NCI-H146 treated with DMSO at 0.1 percent for 48 hours (cell line): ENCODE data around the gene SUSD6.
"Not testable (repeated sequence)": the region's sequence is repeated elsewhere in the genome, so short reads cannot be mapped to it uniquely, and the experiment has no call there.

Experiments used
- DNase-seq: peaks from one replicate; lab custom pipeline; 2025; ENCODE audit not compliant: unreplicated experiment; lab: John Stamatoyannopoulos, UW

SUSD6 gene

GRCh38 chr14:69647642-69648041 is 36.2 kb downstream of the SUSD6 start:
- DNase-seq: not testable (repeated sequence)

GRCh38 chr14:69648480-69649451 is 37.4 kb downstream of the SUSD6 start:
- DNase-seq: peak; percentile 8

- DNase-seq: no peak
These were observed 39.6 kb downstream of the SUSD6 start for GRCh38 chr14:69650948-69651369.

GRCh38 chr14:69651664-69652063 is 40.3 kb downstream of the SUSD6 start:
- DNase-seq: no peak

GRCh38 chr14:69652942-69653684 is 41.7 kb downstream of the SUSD6 start:
- DNase-seq: no peak

- DNase-seq: no peak
These were observed 42.7 kb downstream of the SUSD6 start for GRCh38 chr14:69654116-69654515.

- DNase-seq: peak; percentile 67
These were observed 46.6 kb downstream of the SUSD6 start for GRCh38 chr14:69657950-69658355.

GRCh38 chr14:69658664-69659261 is 47.4 kb downstream of the SUSD6 start:
- peak; percentile 18 for DNase-seq

- DNase-seq: no peak
These were observed 49.2 kb downstream of the SUSD6 start for GRCh38 chr14:69660344-69661193.

- no peak for DNase-seq
These were observed 49.8 kb downstream of the SUSD6 start for GRCh38 chr14:69661194-69661537.

- DNase-seq: no peak
These were observed 51.4 kb downstream of the SUSD6 start for GRCh38 chr14:69662636-69663299.

- DNase-seq: no peak
These were observed 51.9 kb downstream of the SUSD6 start for GRCh38 chr14:69663300-69663643.

GRCh38 chr14:69664265-69664664 is 52.9 kb downstream of the SUSD6 start:
- no peak for DNase-seq

GRCh38 chr14:69664865-69665526 is 53.6 kb downstream of the SUSD6 start:
- DNase-seq: no peak

- no peak for DNase-seq
These were observed 54.2 kb downstream of the SUSD6 start for GRCh38 chr14:69665631-69666030.

- DNase-seq: no peak
These were observed 54.7 kb downstream of the SUSD6 start for GRCh38 chr14:69666112-69666511.

- no peak for DNase-seq
These were observed 55.4 kb downstream of the SUSD6 start for GRCh38 chr14:69666690-69667211.

- DNase-seq: no peak
These were observed 56.5 kb downstream of the SUSD6 start for GRCh38 chr14:69667938-69668335.

GRCh38 chr14:69669375-69669774 is 58.0 kb downstream of the SUSD6 start:
- no peak for DNase-seq

GRCh38 chr14:69670093-69670492 is 58.7 kb downstream of the SUSD6 start:
- DNase-seq: no peak
